ENCODE data around the gene WDR36. TPM values are rescaled to one million over a fixed set of nuclear protein-coding genes. Genes with fewer than 3 reads are reported as not detected.

Gene WDR36
- total RNA-seq, 2 donors from 2014 or later: 21.0 to 22.4 TPM

GRCh38 chr5:111126896-111127295 lies 34.7 kb downstream of the WDR36 start:
- no peak for DNase-seq (ENCODE audit: low spot score)
- TF ChIP-seq POLR2A (IDR thresholded peaks at IDR 0.05): no peak
- no peak for TF ChIP-seq POLR2AphosphoS5 (IDR thresholded peaks at IDR 0.05)
- TF ChIP-seq CTCF (IDR thresholded peaks at IDR 0.05): no peak
- H3K27ac ChIP-seq: no peak overlapping the region
- no peak overlapping the region for H3K4me3 ChIP-seq
- no peaks in the 10 kb centered on the region for H3K9me3 ChIP-seq
- H3K27me3 ChIP-seq (replicated peaks; ENCODE audit: insufficient read depth): no peaks in the 10 kb centered on the region
- H3K4me1 ChIP-seq (replicated peaks): no peaks in the 10 kb centered on the region
- 92% methylated on average over 3 of the region's 3 CpGs for WGBS
- no peaks in the 10 kb centered on the region for H3K36me3 ChIP-seq
- intact Hi-C loops (cut with DNase I): no loop called here

- no peaks in the 10 kb centered on the region for H3K9me3 ChIP-seq
- H3K27me3 ChIP-seq (replicated peaks; ENCODE audit: insufficient read depth): no peaks in the 10 kb centered on the region
- no peak overlapping the region for H3K27ac ChIP-seq
- DNase-seq (ENCODE audit: low spot score): no peak
- 85% methylated on average over 3 of the region's 3 CpGs for whole genome bisulfite sequencing
- intact Hi-C loops (cut with DNase I): no loop called here
- H3K4me1 ChIP-seq (replicated peaks): no peaks in the 10 kb centered on the region
- no peak overlapping the region for H3K4me3 ChIP-seq
- TF ChIP-seq POLR2AphosphoS5 (IDR thresholded peaks at IDR 0.05) (no peak), CTCF (IDR thresholded peaks at IDR 0.05) (no peak), POLR2A (IDR thresholded peaks at IDR 0.05) (no peak)
- H3K36me3 ChIP-seq: no peaks in the 10 kb centered on the region
Measured at GRCh38 chr5:111127453-111128195, 35.5 kb downstream of the WDR36 start.

GRCh38 chr5:111129938-111130337 lies 37.8 kb downstream of the WDR36 start:
- Histone ChIP-seq H3K4me1 (replicated peaks) (no peaks in the 10 kb centered on the region), H3K27ac (no peak overlapping the region), H3K36me3 (no peaks in the 10 kb centered on the region), H3K27me3 (replicated peaks; ENCODE audit: insufficient read depth) (no peaks in the 10 kb centered on the region), H3K9me3 (no peaks in the 10 kb centered on the region), H3K4me3 (no peak overlapping the region)
- TF ChIP-seq POLR2A (IDR thresholded peaks at IDR 0.05): no peak
- TF ChIP-seq CTCF (IDR thresholded peaks at IDR 0.05): no peak
- no peak for TF ChIP-seq POLR2AphosphoS5 (IDR thresholded peaks at IDR 0.05)
- no peak for DNase-seq (ENCODE audit: low spot score)
- intact Hi-C loops (cut with DNase I): no loop called here
- WGBS: 90% methylated on average over 3 of the region's 3 CpGs

GRCh38 chr5:111131356-111131755 lies 39.2 kb downstream of the WDR36 start:
- 61% methylated on average over 2 of the region's 2 CpGs for WGBS
- Histone ChIP-seq H3K36me3 (no peaks in the 10 kb centered on the region), H3K4me1 (replicated peaks) (no peaks in the 10 kb centered on the region), H3K27me3 (replicated peaks; ENCODE audit: insufficient read depth) (no peaks in the 10 kb centered on the region), H3K4me3 (no peak overlapping the region), H3K9me3 (no peaks in the 10 kb centered on the region), H3K27ac (no peak overlapping the region)
- intact Hi-C loops (cut with DNase I): no loop called here
- no peak for DNase-seq (ENCODE audit: low spot score)
- TF ChIP-seq POLR2AphosphoS5 (IDR thresholded peaks at IDR 0.05) (no peak), POLR2A (IDR thresholded peaks at IDR 0.05) (no peak), CTCF (IDR thresholded peaks at IDR 0.05) (no peak)

GRCh38 chr5:111132076-111132475 lies 39.9 kb downstream of the WDR36 start:
- no peaks in the 10 kb centered on the region for H3K9me3 ChIP-seq
- H3K4me3 ChIP-seq: no peak overlapping the region
- TF ChIP-seq CTCF (IDR thresholded peaks at IDR 0.05): no peak
- no peak for TF ChIP-seq POLR2AphosphoS5 (IDR thresholded peaks at IDR 0.05)
- TF ChIP-seq POLR2A (IDR thresholded peaks at IDR 0.05): no peak
- H3K27ac ChIP-seq: no peak overlapping the region
- WGBS: 84% methylated on average over 1 of the region's 1 CpG
- no peak for DNase-seq (ENCODE audit: low spot score)
- no peaks in the 10 kb centered on the region for H3K27me3 ChIP-seq (replicated peaks; ENCODE audit: insufficient read depth)
- H3K36me3 ChIP-seq: no peaks in the 10 kb centered on the region
- H3K4me1 ChIP-seq (replicated peaks): no peaks in the 10 kb centered on the region
- intact Hi-C loops (cut with DNase I): no loop called here

All from prostate gland (tissue), 2 donors.